Right renal cortex interstitium (tissue), 3 donors: ENCODE measurements around the gene FCRL2. TPM values are rescaled to one million over a fixed set of nuclear protein-coding genes. Genes with fewer than 3 reads are reported as not detected.

Source experiments
- DNase-seq, 3 donors: peaks; one replicate each; pipeline ENCODE4 v3.0.0-alpha.2; 2013; ENCODE audit warnings: low read depth in 3 of 3, low spot score in 2 of 3
- polyA plus RNA-seq, 3 donors: library from polyadenylated mRNA; unstranded; fragments of 120-200 nt; gene quantifications; one replicate each; pipeline ENCODE4 v1.2.1, GENCODE V29; 2013; ENCODE audit not compliant: insufficient read length in 3 of 3

Gene FCRL2, protein sequence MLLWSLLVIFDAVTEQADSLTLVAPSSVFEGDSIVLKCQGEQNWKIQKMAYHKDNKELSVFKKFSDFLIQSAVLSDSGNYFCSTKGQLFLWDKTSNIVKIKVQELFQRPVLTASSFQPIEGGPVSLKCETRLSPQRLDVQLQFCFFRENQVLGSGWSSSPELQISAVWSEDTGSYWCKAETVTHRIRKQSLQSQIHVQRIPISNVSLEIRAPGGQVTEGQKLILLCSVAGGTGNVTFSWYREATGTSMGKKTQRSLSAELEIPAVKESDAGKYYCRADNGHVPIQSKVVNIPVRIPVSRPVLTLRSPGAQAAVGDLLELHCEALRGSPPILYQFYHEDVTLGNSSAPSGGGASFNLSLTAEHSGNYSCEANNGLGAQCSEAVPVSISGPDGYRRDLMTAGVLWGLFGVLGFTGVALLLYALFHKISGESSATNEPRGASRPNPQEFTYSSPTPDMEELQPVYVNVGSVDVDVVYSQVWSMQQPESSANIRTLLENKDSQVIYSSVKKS
- polyA plus RNA-seq = under 1 TPM in 2 of 3 donors, not detected in 1; 0.11 to 0.17 TPM

DNA sequence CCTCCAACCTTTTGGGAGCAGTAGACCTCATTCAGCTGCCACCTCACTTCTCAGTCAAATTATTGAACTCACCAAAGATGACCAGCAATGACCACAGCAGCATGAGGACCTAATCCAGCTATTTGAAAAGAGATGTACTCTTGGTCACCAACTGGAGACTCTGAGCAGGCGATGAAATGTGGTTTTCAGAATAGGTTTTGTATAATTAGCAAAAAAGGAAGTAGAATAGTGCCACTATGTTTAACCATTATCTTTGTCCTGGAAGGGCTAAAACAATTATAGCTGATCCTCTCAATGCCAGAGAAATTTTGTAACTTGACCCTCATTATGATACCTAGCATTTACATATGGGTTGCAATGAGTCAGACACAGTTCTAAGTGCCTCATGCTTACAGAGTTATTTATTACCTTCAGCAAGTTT is at the start of gene FCRL2:
TSS of gene FCRL2 (minus strand) at position 162 of the 421 bp plus-strand sequence. CDS start at position 103, 59 bp downstream.
- DNase-seq = no peak

DNA sequence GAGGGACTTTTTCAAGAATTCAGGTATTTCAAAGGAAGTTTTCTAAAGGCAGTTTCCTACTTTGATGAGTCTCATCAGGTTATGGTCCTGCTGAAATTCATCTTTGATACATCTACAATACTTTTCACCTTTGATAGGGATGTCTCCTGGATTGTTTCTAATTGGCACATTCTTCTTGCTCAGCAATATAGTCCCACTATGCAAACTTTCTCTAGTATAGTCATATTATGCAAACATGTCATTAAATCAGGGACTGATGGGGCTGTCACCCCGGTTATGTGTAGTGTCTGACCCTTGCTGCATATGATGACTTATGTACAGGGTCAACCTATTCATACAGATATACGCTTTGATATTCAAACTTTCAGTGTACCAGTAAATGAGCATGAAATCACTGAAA is 43.4 kb upstream of the FCRL2 start:
- no peak for DNase-seq

DNA sequence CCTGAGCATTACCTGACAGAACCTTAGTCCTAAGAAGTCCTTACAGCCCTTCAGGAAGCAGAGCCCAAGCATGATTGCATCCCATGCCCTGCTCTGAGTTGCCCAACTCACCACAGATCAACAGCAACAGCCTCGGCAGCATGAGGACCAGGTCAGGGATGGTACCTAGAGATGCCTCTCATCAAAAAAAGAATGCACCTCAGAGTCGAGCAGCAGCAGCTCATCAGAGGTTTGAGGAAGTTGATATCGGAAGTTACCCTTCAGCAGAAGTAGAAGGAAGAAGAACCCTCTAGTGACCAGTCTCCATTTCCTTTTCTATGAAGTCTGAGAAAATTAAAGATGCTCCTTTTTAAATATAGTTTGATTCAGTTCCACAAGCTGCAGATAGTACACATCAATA is 43.0 kb upstream of the FCRL2 start, which contains the start of gene FCRL1:
TSS of gene FCRL1 (minus strand) at position 225 of the 400 bp plus-strand sequence. CDS start at position 142, 83 bp downstream.
- no peak for DNase-seq

DNA sequence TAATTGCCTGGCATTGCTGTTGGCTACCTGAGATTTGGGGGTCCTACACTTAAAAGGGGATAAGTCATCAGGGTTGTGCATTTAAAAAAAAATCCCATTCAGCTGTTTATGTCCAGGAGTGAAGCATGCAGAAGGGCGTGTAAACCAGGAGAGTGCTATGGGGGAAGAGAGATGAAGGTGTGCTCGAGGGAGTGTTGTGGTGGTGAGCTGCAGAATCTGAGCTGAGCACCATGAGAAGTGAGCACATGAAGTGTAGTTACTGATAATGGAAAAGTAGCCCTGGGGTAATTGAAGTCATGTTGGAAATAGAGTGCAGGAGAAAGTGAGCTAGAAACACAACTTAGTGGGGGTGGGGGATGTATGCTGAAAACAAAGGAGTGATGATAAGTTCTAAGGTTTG is 42.3 kb upstream of the FCRL2 start:
- no peak for DNase-seq

DNA sequence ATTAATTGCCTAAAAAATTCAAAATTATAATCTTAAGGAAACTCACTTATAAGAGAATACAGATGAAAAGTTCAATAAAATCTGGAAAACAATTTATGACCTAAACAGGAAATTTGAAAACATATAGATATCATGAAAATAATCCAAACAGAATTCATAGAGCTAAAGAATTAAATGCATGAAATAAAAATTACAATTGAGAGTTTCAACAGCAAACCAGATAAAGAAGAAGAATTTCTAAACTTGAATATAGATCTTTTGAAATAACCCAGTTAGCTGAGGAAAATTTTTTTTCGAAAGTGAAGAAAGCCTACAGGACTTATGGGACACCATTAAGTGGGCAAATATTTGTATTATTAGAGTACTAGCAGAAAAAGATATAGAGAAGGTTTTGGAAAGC is 36.3 kb upstream of the FCRL2 start:
- no peak for DNase-seq

DNA sequence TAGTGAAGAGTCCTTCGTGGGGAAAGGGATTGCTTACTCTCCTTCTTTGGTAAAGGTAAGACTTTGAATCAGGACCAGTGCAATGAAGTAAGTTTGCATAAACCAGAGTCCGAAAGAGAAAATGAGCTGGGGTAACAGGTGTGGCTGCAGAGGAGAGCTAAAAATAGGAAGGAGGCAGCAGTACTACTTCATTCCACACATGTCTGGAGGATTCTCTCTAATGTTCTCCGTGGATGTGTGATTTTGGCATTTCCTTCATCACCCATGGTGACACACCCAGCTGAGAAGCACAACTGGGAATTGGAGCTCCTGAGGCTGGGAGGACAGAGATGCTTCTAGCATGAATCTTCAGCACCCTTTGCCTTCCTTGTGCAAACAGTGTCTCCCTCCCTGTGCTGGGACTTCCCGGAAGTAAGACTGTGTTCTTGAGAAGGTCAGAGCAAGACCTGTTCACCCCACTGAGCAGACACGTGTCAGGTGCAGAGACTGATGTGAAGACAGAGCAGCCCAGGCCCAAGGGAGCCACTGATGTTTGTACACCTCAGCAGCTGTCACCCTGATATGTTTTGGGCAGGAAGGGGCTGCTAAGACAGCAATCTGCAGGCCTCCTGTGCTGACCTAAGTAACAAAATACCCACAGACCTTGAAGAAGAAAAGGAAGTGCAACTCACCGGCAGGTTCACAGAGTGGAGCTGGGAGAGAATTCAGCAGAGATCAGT is 29.7 kb upstream of the FCRL2 start:
- no peak for DNase-seq

DNA sequence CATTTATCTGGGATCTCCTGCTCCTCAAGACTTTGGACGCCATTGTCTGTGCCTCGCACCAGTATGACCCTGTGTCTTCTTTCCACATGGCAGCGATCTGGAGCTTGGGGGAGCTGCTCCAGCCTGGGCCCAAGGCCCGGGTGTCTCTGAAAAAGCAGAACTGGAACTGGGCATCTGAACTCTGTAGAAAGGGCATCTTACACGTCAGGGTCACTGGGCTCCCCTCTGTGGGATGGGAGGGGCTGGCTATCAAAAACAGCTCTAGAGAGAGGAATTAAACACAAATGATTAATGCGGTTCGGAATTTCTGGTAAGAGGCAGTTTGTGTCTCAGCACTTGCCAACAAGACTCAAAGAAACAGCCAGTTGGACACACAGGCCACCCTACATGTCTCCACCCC is 26.9 kb upstream of the FCRL2 start:
- DNase-seq = no peak

DNA sequence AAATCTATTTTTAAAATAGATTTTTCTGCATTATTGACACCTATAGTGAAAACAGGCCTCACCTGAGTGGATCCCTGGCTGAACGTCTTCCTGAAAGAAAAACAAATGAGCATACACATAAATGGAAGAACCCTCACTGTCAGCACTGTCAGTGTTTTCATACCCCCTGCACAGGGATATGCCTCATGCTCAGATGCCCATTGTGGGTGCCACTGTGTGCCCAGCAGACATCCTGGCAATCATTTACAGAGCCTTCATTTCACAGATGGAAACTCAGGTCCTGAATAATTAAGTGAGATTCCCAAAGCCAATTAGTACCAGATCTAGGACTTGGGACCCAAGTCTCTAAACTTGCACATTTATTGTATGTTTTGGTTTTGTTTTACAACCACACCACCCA is 23.1 kb upstream of the FCRL2 start:
- no peak for DNase-seq

DNA sequence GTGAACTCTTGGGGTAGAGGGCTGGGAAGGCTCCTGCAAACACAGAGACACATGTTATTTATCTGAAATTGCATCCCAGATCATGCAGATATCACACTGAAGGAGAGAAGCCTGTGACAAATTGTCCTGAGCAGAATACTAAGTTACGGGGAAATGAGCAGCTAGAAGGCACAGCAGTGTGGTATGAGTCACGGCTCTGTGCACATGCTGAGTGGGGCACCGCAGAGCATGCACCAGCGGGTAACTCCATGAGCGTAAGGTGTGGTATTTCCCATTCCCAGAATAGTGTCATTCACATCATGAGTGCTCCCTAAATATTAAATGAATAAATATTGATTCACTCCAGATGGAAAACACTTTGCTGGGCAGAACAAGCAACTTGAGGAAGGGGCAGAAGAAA is 21.3 kb upstream of the FCRL2 start:
- DNase-seq = no peak

DNA sequence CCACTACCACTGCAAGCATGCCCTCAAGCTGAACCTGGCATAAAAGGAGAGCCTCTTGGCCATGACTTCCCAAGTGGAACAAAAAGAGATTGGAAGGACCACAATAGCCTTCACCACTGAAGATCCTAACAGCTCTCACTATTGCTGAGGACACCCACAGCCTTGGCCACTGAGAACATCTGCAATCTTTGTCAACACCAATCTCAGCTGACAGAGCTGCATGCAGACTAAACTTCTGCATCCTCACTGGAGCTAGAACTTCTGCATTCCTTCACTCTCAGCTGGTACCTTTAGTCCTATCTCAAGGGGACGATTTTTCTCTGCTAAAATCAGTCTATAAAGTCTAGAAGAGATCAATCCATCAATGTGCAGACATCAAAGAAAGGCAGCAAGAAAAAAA is 8.3 kb upstream of the FCRL2 start:
- no peak for DNase-seq

DNA sequence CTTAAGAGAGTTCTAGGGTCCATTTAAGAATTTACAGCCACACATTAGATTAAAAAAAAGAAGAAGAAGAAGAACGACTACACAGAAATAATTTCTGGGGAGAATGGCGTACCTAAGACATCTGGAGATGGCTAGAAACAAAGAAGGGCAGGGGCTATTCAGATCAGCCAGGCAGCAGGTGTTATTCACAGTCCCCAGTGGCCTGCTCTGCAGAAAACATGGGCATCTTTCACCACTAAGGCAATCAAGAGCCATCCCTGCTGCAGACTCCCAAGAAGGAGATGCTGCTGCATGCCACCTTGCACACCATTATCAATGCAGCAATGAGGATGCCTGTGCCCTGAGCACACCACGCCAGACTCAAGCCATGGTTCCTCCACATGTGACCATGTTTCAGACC is 7.9 kb upstream of the FCRL2 start:
- DNase-seq = no peak

DNA sequence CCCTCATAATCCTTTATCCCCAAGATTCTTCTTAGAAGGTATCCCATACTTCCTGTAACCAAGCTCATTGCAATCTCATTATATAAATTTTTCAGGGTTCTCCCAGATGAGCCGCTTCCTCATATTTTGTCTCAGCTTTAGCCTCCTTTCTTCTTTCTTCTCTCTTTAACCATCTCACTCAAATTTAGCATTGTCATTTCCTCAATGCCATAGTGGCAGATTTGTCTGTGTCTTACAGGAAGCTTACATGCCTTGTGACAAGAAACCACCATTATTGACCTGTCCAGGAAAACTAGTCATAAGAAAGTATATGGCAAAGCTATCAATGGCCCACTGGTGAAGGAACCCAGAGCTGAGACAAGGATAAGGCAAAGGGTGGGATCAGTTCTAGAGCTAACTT is 6.0 kb upstream of the FCRL2 start:
- DNase-seq = no peak

DNA sequence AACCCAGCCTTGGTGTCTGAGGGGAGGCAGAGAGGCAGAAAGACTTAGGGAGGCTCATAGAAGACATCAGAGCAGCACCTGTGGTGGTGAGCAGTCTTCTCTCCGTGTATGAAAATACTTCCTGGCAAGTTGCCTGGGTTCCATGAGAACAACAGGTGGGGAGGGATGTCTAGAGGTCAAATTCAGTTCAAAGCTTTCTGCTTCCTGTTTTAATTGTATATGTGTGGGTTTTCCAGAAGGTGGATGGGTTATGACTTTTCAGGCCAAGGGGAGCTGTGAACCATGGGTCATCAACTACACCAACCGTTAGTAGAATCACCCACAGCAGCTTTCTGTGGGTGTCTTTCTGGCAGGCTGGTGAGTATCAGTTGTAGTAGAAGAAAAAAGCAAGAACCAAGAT is 4.1 kb upstream of the FCRL2 start:
- DNase-seq = no peak

DNA sequence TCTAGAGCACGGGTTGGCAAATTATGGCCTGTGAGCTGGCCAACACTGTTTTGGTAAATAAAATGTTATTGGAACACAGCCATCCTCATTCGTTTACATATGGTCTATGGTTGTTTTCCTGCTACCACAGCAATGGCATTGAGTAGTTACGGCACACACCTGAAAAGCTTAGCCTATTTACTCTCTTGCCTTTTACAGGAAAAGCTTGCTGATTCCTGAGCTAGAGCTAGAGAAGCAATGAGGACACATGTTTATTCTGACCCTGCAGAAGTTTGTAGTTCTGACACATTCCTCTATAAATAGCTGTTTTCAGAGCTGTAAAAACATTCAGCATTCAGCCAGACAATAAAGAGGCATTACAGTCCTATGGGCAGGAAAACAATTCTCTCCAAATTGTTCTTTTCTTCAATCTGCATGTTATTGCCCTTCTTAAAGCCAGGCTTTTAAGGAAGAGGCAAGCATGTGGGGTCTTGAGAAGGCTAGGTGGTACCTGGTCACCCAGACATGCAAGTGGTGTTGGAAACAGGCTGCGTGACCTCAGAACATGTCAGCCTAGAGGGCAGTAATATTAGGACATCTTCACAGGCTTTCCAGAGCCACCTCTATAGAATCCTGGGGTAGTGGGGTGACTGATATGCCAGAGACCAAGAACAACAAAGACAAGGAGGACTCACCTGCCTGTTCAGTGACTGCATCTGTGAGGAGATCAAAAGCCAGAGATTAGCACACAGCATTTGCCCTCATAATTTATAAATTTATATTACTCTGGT is 1.6 kb downstream of the FCRL2 start:
- DNase-seq = no peak

DNA sequence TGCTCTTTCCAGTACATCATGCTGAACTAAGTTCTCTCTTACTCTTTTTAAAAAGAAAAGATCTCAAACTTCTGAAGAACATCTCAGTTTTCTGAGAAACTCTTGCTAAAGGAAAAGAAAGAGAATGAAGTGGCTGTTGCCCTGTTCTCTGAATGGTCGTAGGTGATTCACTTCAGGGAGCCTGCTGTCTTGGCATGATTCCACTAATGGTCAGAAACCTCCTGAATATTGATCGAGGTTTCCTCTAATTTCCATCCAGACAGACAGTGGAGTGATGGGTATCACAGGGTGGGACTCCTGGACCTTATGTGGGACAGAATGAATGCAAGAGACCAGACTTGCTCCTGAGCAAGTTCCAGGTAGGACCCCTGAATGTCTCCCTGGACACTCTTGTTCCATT is 2.5 kb downstream of the FCRL2 start:
- DNase-seq = no peak

DNA sequence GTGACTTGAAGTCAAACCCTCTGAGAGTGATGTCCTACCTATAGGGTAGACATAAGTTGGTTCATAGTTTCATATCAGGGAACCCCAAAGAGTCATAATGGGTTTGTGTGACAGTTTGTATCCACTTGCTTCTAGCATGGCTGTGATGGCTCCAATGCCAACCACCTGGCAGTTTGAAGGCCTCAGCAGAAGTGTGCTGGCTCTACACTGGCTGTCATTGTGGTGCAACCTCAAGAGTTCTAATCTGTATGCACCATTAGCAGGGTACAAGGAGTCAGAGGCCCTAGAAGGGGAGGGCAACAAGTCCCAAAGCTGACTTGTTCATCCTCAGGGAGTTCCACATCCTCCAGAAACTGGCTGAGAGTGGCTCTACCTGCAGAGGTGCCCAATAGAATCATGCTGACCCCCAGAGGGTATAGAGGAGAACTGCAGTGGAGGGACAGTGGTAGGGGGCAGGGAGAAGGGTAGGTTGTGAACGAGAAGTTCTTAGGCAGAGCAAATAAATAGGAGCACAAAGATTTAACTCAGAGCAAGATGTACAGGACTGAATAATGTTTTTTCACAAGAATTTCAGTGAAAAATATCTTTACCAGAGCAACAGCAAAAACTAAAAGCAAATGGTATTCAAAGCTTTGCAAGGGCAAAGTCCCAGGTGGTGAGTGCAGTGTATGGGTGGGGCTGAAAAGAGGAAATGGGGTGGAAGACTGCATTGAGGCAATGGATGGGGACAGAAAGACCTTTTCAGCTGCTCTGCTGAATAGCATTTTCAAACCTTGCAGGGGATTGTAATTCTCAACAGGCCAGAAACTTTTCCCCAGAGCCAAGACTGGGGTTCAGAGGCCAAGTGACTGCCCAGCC is 3.2 kb downstream of the FCRL2 start:
- no peak for DNase-seq

DNA sequence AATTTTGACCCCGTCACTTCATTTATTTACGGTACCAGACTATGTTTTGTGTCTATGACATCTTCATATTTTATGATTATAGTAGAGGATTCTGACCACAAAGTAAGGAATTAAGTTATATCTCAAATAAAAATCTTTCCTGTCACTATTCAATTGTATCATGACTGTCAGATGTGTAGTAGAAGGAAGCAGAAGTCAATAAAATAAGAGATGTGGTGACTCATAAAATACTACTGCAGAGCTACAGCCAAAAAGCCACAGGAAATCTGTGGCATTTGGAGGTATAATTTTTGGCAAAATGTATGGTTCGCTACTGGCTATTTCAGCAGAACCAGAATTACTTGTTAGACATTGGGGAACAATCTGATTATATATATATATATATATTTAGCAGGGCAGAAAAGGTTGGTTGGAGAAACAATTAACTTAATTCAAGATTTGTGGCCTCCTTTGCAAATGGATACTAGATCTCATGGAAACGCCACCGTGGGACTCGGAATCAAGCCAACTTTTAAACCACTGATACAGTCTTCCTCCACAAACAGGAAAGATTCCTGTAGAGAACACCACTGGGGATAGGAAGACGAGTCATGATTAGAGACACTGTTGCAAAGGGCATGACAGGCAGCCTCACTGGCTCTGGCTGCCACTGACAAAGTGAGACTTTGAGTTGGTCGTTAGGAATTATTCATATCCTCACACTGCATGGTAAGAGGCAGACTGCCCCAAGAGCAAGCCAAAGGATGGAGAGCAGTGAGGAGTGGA is 5.1 kb downstream of the FCRL2 start:
- DNase-seq = no peak

DNA sequence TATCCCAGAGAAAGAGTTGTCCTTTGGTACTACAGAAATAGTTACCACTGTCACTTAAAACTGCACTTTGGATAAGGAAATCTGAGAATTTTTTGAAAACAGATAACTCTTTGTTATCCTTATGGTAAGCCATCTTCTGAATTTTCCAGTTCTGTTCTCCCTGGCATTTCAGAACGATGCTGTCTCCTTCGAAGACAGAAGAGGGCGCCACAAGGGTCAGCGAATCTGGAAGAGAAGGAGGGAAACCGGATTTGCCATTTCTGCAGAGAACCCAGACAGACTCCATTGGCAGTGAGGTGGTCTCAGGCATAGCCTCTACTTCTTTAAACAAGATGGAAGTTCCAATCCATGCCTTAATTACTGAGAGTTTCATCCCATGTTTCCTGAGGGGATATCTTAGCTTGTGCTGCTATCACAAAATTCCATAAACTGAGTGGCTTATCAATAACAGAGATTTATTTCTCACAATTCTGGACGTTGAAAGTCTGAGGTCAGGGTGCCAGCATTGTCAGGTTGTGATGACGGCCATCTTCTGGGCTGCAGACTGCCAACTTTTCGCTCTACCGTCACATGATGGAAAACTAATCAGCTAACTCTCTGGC is 6.4 kb downstream of the FCRL2 start:
- DNase-seq = no peak

DNA sequence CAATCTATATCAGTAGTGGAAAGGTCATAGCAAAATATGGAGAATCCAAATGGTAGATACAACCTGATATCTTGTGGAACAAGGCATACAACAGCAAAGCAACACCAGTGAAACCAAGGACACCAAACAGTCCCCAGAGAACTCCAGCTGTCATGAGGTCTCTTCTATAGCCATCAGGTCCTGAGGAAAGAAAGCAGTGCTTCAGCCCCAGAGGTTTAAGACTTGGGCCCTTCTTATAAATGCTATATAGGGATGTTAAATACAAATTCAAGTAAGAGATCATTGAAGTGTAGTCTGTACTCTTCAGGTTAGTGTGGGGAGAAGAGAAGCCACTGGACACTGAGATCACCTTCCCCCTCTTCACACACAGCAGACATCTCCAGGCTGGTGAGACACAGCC is 10.1 kb downstream of the FCRL2 start:
- DNase-seq = no peak
